SK-N-SH (cell line): ENCODE measurements around the gene TBXA2R. TPM values are rescaled to one million over a fixed set of nuclear protein-coding genes. Genes with fewer than 3 reads are reported as not detected.

Source experiments
- CTCF ChIA-PET: fragments of 300-600, 350-600 bp; formaldehyde crosslinking; extraction: SDS; loops from one replicate; lab custom pipeline; 2021; lab: Yijun Ruan, JAX
- POLR2A ChIA-PET: fragments of 350-600 bp; sonication (Branson Sonifier 250); formaldehyde crosslinking; extraction: SDS; loops from one replicate; lab custom pipeline; 2020; ENCODE audit warnings: antibody characterized with exemption, inconsistent platforms; lab: Yijun Ruan, JAX
- DNase-seq: peaks from one replicate; pipeline ENCODE4 v3.0.0; 2012
- H2AFZ ChIP-seq: fragments of 200-600 bp; sonication (generic); 2 replicates; pipeline ENCODE4 v1.8.1; 2016; ENCODE audit warnings: antibody characterized with exemption, mild to moderate bottlenecking, low read depth
- H3F3A ChIP-seq: fragments of 200-600 bp; sonication (generic); replicated peaks from 2 replicates; pipeline ENCODE3; 2016; ENCODE audit warnings: antibody characterized with exemption, mild to moderate bottlenecking; ENCODE audit not compliant: insufficient read depth
- H3K27ac ChIP-seq, 2 experiments: fragments of 200-500 bp in 1 of 2; fragments of 200-600 bp in 1 of 2; sonication (Bioruptor generic) in 1 of 2; sonication (generic), shearing (Covaris generic) in 1 of 2; 2 replicates each; pipeline versions ENCODE4 v1.5.1 to v1.6.1; 2014 to 2016; ENCODE audit warnings: low read depth in 2 of 2, inconsistent platforms in 1 of 2, low read length in 1 of 2, mild to moderate bottlenecking in 1 of 2, mixed read lengths in 1 of 2
- H3K27me3 ChIP-seq: fragments of 200-600 bp; sonication (generic), shearing (Covaris generic); 2 replicates; pipeline ENCODE4 v1.6.1; 2016; ENCODE audit warnings: mixed run types; ENCODE audit not compliant: insufficient read depth
- H3K36me3 ChIP-seq, 2 experiments: fragments of 200-500 bp in 1 of 2; fragments of 200-600 bp in 1 of 2; sonication (Bioruptor generic) in 1 of 2; sonication (generic) in 1 of 2; replicated peaks in 1 of 2; 2 replicates each; pipeline versions ENCODE3 to v1.5.1; 2014 to 2016; ENCODE audit warnings: low read length in 1 of 2, mild to moderate bottlenecking in 1 of 2; ENCODE audit not compliant: insufficient read depth in 2 of 2, control insufficient read depth in 1 of 2
- H3K4me1 ChIP-seq, 2 experiments: fragments of 200-500 bp in 1 of 2; fragments of 200-600 bp in 1 of 2; sonication (Bioruptor generic) in 1 of 2; sonication (generic), shearing (Covaris generic) in 1 of 2; 2 replicates each; pipeline versions ENCODE4 v1.5.1 to v1.6.1; 2014 to 2016; ENCODE audit warnings: low read depth in 1 of 2, low read length in 1 of 2, mixed run types in 1 of 2; ENCODE audit not compliant: insufficient read depth in 2 of 2, control insufficient read depth in 1 of 2
- H3K4me2 ChIP-seq: fragments of 200-600 bp; sonication (generic), shearing (Covaris generic); 2 replicates; pipeline ENCODE4 v1.6.1; 2017; ENCODE audit warnings: mixed run types
- H3K4me3 ChIP-seq, 2 experiments: fragments of 200-500 bp in 1 of 2; fragments of 200-600 bp in 1 of 2; sonication (Bioruptor generic) in 1 of 2; sonication (generic), shearing (Covaris generic) in 1 of 2; 2 replicates each; pipeline versions ENCODE4 v1.5.1 to v1.8.1; 2014 to 2016; ENCODE audit warnings: low read depth in 2 of 2, inconsistent platforms in 1 of 2, low read length in 1 of 2, mild to moderate bottlenecking in 1 of 2, mixed read lengths in 1 of 2, moderate library complexity in 1 of 2
- H3K79me2 ChIP-seq: fragments of 200-600 bp; sonication (generic); 2 replicates; pipeline ENCODE4 v1.8.1; 2017; ENCODE audit warnings: mild to moderate bottlenecking; ENCODE audit not compliant: insufficient read depth
- H3K9ac ChIP-seq: fragments of 200-600 bp; sonication (generic); 2 replicates; pipeline ENCODE4 v1.6.1; 2017; ENCODE audit warnings: mixed run types
- H3K9me2 ChIP-seq: fragments of 200-600 bp; sonication (generic); 2 replicates; pipeline ENCODE4 v1.6.1; 2017; ENCODE audit warnings: mixed run types
- H3K9me3 ChIP-seq: fragments of 200-600 bp; sonication (generic); 2 replicates; pipeline ENCODE4 v1.6.1; 2017; ENCODE audit warnings: mixed run types, mild to moderate bottlenecking, moderate library complexity
- H4K20me1 ChIP-seq: fragments of 200-600 bp; sonication (generic); 2 replicates; pipeline ENCODE4 v1.6.1; 2017; ENCODE audit warnings: mild to moderate bottlenecking, mixed run types; ENCODE audit not compliant: insufficient read depth
- ELF1 ChIP-seq: IDR thresholded peaks from 2 replicates; pipeline ENCODE4 v1.4.0; 2012
- EP300 ChIP-seq, 2 experiments: IDR thresholded peaks; 2 replicates each; pipeline versions ENCODE4 v1.4.0 to v1.6.1; 2012; ENCODE audit warnings: borderline replicate concordance in 1 of 2, low read depth in 1 of 2, low read length in 1 of 2
- EZH2phosphoT487 ChIP-seq: fragments of 200-600 bp; sonication (generic); IDR thresholded peaks from 2 replicates; pipeline ENCODE4 v1.6.1; 2017; ENCODE audit warnings: low read depth, mixed run types, mild to moderate bottlenecking, antibody characterized with exemption, moderate library complexity, borderline replicate concordance
- FOSL2 ChIP-seq: IDR thresholded peaks from 2 replicates; pipeline ENCODE4 v1.4.0; 2012; ENCODE audit warnings: low read depth, mild to moderate bottlenecking, moderate library complexity, borderline replicate concordance
- FOXJ3 ChIP-seq: sonication (generic); formaldehyde crosslinking; IDR thresholded peaks from 2 replicates; pipeline ENCODE4 v1.5.1; 2020; ENCODE audit warnings: mild to moderate bottlenecking, missing genetic modification reagents
- FOXM1 ChIP-seq: IDR thresholded peaks from 2 replicates; pipeline ENCODE4 v1.4.0; 2012; ENCODE audit warnings: low read depth, mild to moderate bottlenecking
- GATA2 ChIP-seq: sonication (generic); formaldehyde crosslinking; IDR thresholded peaks from 2 replicates; pipeline ENCODE4 v1.5.0; 2020; ENCODE audit warnings: mild to moderate bottlenecking, missing genetic modification reagents
- JUND ChIP-seq: IDR thresholded peaks from 2 replicates; pipeline ENCODE4 v1.4.0; 2012
- NRF1 ChIP-seq: IDR thresholded peaks from 2 replicates; pipeline ENCODE4 v1.6.1; 2012; ENCODE audit warnings: low read depth, mild to moderate bottlenecking, low read length
- POLR2AphosphoS5 ChIP-seq: IDR thresholded peaks from 2 replicates; pipeline ENCODE4 v1.6.1; 2012; ENCODE audit warnings: low read depth, low read length
- RAD21 ChIP-seq: IDR thresholded peaks from 2 replicates; pipeline ENCODE4 v1.6.1; 2012; ENCODE audit warnings: mild to moderate bottlenecking, low read length
- REST ChIP-seq: IDR thresholded peaks from 2 replicates; pipeline ENCODE4 v1.6.1; 2012; ENCODE audit warnings: mild to moderate bottlenecking, low read depth, low read length, moderate library complexity
- RFX5 ChIP-seq: IDR thresholded peaks from 2 replicates; pipeline ENCODE4 v1.6.1; 2012; ENCODE audit warnings: mild to moderate bottlenecking, improper control_type of control experiment, low read length
- RXRA ChIP-seq: IDR thresholded peaks from 2 replicates; pipeline ENCODE4 v1.4.0; 2012; ENCODE audit warnings: low read depth, mild to moderate bottlenecking, borderline replicate concordance
- SIN3A ChIP-seq: IDR thresholded peaks from 2 replicates; pipeline ENCODE4 v1.6.1; 2012; ENCODE audit warnings: low read depth, mild to moderate bottlenecking, low read length, moderate library complexity, borderline replicate concordance
- SMC3 ChIP-seq: IDR thresholded peaks from 2 replicates; pipeline ENCODE4 v1.6.1; 2012; ENCODE audit warnings: low read depth, low read length, improper control_type of control experiment
- TAF1 ChIP-seq: IDR thresholded peaks from 2 replicates; pipeline ENCODE4 v1.6.1; 2012; ENCODE audit warnings: low read depth, mild to moderate bottlenecking, low read length, moderate library complexity, borderline replicate concordance
- USF2 ChIP-seq: fragments of 150-350 bp; IDR thresholded peaks from 2 replicates; pipeline ENCODE4 v1.6.1; 2017; ENCODE audit warnings: antibody characterized with exemption, low read length, low read depth, borderline replicate concordance
- YY1 ChIP-seq: IDR thresholded peaks from 2 replicates; pipeline ENCODE4 v1.4.0; 2012; ENCODE audit warnings: low read depth, mild to moderate bottlenecking
- WGBS: methylation state at CpG from one replicate; pipeline ENCODE4 v1.1.6; 2017; ENCODE audit warnings: low lambda C conversion rate; 5-methylcytosine and 5-hydroxymethylcytosine counted together
- polyA plus RNA-seq, 3 experiments: library from polyadenylated mRNA; depleted of rRNA; stranded (reverse); fragments of >200 nt; gene quantifications; 2 replicates each; pipeline ENCODE4 v1.2.3, GENCODE V29; 2012
- TF ChIP-seq, protein P1 (sequence below): IDR thresholded peaks from 2 replicates; pipeline ENCODE4 v1.4.0; 2012; ENCODE audit warnings: low read depth
- TF ChIP-seq, protein P2 (sequence below): fragments of 200-600 bp; sonication (generic); IDR thresholded peaks from 2 replicates; pipeline ENCODE4 v1.6.1; 2017; ENCODE audit warnings: antibody characterized with exemption, mild to moderate bottlenecking, moderate library complexity
- TF ChIP-seq, protein P3 (sequence below): fragments of 150-350 bp; IDR thresholded peaks from 2 replicates; pipeline ENCODE4 v1.6.1; 2016; ENCODE audit warnings: mild to moderate bottlenecking, low read depth, low read length

TBXA2R gene
- polyA plus RNA-seq, 1 of the 3 experiments (the other 2 are of a cell fraction) = 0.92 TPM

GRCh38 chr19:3604987-3605343 lies 1.7 kb downstream of the TBXA2R start (continued):
- TF ChIP-seq RFX5 = no peak
- no peak for TF ChIP-seq RXRA
- TF ChIP-seq USF2 = no peak
- TF ChIP-seq REST = no peak
- TF ChIP-seq FOSL2 = no peak
- TF ChIP-seq TAF1 = no peak
- TF ChIP-seq EP300 (IDR thresholded peaks at IDR 0.05; ENCODE audit: borderline replicate concordance in 1 of 2, low read depth in 1 of 2, low read length in 1 of 2) = no peak
- TF ChIP-seq EZH2phosphoT487 = no peak

DNA sequence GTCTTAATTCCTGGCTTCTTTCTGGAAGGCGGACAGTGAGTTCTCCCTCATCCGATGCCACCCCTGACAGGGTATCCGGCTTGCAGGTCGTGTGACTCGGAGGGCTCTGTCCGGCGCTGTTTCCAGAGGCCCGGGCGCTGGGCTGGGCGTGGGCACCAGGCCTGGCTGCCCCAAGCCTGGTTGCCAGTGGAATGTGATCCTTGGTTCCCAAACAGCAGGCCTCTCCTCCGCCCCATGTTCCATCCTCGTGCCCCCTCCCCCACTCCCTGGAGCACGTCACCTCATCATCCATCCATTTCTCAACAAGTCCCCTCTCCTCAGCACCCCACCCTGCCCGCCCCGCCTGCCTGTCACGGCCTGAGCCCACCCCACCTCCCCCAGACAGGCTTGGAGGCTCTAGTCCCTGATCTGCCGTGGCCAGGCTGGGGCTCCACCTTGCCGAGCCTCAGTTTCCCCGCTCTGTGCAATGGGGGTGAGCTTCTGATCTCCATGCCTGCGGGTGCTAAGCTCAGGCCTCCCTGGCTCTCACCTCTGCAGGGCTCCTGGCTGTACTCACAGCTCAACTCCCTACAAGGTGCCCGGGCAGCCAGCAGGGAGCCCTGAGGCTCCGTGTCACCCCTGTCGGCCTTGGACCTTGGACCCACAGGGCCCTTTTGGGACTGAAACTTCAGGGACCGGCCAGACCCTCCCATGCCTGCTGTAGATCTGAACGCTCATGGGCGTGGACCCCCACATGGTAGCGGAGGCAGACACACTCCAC lies 2.3 kb downstream of the TBXA2R start:
- 90% methylated on average over 14 of the region's 27 CpGs for WGBS
- H3K27ac ChIP-seq = no peak overlapping the region
- H4K20me1 ChIP-seq = no peaks in the 10 kb centered on the region
- H3K9ac ChIP-seq = no peak overlapping the region
- no peaks in the 10 kb centered on the region for H3K79me2 ChIP-seq
- peaks cover 8 to 14% of the 10 kb centered on the region in 2 experiments; a peak in 1 of 4 replicates for H3K4me1 ChIP-seq
- no peaks in the 10 kb centered on the region for H3K27me3 ChIP-seq
- no peaks in the 10 kb centered on the region for H3K9me2 ChIP-seq
- no peak overlapping the region for H3K4me2 ChIP-seq
- POLR2A ChIA-PET = no interaction called here
- H2AFZ ChIP-seq = no peak overlapping the region
- H3K9me3 ChIP-seq = no peaks in the 10 kb centered on the region
- DNase-seq = no peak
- no peak overlapping the region for H3K4me3 ChIP-seq
- no peaks in the 10 kb centered on the region for H3F3A ChIP-seq
- CTCF ChIA-PET = interaction anchor here (1.9 kb wide), 1 partner anchor 19 kb away, joined by 9 read pairs; the partner anchor contains the start of gene GIPC3
- no peaks in the 10 kb centered on the region for H3K36me3 ChIP-seq
- TF ChIP-seq, protein P1, sequence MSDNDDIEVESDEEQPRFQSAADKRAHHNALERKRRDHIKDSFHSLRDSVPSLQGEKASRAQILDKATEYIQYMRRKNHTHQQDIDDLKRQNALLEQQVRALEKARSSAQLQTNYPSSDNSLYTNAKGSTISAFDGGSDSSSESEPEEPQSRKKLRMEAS = no peak
- TF ChIP-seq RAD21 (no peak), ELF1 (no peak), GATA2 (CRISPR knock-in tag) (no peak), JUND (no peak), FOXM1 (no peak), YY1 (no peak), POLR2AphosphoS5 (no peak), FOXJ3 (no peak), NRF1 (no peak), SIN3A (no peak), SMC3 (no peak), USF2 (no peak)
- TF ChIP-seq, protein P2, sequence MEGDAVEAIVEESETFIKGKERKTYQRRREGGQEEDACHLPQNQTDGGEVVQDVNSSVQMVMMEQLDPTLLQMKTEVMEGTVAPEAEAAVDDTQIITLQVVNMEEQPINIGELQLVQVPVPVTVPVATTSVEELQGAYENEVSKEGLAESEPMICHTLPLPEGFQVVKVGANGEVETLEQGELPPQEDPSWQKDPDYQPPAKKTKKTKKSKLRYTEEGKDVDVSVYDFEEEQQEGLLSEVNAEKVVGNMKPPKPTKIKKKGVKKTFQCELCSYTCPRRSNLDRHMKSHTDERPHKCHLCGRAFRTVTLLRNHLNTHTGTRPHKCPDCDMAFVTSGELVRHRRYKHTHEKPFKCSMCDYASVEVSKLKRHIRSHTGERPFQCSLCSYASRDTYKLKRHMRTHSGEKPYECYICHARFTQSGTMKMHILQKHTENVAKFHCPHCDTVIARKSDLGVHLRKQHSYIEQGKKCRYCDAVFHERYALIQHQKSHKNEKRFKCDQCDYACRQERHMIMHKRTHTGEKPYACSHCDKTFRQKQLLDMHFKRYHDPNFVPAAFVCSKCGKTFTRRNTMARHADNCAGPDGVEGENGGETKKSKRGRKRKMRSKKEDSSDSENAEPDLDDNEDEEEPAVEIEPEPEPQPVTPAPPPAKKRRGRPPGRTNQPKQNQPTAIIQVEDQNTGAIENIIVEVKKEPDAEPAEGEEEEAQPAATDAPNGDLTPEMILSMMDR = no peak
- TF ChIP-seq, protein P3, sequence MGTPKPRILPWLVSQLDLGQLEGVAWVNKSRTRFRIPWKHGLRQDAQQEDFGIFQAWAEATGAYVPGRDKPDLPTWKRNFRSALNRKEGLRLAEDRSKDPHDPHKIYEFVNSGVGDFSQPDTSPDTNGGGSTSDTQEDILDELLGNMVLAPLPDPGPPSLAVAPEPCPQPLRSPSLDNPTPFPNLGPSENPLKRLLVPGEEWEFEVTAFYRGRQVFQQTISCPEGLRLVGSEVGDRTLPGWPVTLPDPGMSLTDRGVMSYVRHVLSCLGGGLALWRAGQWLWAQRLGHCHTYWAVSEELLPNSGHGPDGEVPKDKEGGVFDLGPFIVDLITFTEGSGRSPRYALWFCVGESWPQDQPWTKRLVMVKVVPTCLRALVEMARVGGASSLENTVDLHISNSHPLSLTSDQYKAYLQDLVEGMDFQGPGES = no peak
